Pons (tissue), 1 donor: ENCODE measurements around the gene SV2B.

Source experiments
- DNase-seq: peaks from one replicate; pipeline ENCODE4 v3.0.0-alpha.2; 2016; ENCODE audit warnings: low spot score

Gene SV2B

DNA sequence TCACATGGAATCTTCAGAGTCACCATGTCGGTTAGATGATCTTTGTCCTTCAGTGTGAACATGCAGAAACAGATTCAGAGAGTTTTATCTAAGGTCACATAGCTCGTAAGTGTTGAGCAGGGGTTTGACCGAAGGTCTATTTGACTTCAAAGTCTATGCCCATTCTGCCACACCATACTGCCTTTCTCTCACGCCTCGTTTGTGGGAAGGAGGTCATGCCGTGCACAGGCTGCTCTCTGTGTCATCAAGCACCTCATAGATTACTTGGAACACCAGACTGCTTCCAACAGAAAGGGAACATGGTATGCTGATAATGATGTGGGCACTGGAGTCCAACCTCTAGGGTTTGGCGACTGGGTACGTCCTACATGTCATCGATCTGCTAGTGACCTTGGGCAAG is 128.8 kb downstream of the SV2B start:
- no peak for DNase-seq

DNA sequence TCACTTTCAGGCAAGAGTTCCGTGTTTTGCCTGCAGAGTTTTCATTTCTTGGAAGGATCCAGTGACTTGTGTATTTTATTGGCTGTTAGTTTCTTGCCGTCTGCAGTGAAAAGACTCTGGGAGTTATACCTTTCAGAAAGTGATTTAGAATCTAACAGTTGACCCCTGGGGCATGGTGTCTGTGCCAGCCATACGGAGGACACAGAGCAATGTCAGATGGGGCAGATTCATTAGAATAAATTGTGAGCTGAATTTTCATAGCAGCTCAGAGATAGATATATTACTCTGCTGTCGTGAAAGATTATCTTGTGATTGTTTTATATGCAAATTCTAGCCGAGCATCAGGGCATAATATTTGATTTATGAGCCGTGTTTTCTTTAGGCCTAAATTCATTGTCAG is 131.6 kb downstream of the SV2B start:
- DNase-seq: no peak

DNA sequence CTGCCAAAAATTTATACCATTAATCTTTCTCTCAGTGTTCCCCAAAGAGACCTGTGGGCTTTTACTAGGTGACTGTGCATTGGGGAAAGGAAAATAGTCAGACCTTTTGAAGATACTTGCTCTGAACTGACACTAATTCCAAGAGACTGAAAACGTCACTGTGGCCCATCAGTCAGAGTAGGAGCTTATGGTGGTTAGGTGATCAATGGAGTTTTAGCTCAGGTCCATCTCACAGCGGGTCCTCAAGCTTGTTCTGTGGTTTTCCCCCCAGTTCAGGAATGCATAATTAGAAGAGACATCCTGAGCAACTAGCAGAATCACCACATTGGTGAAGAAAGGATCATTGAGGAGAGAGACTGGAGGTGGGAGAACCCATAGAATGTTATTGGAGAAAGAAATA is 134.7 kb downstream of the SV2B start:
- DNase-seq: no peak

DNA sequence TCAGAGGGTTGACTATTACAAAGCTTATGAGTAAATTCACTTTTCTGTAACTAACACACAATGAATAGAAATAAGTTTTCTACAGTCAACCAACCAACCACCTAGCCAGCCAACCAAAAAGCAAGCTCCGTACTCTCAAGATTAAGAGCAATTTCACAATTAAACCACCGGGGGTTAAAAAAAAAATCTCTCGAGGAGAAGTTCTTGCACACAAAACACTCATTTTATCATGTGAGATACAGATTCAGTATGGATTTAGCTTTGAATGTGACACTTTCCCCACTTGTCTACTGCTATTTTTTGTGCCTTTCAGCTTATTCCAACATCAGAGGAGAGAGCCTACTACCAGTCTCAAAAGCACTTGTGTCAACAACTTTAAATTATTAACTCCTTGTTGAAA is 135.3 kb downstream of the SV2B start:
- DNase-seq: no peak

DNA sequence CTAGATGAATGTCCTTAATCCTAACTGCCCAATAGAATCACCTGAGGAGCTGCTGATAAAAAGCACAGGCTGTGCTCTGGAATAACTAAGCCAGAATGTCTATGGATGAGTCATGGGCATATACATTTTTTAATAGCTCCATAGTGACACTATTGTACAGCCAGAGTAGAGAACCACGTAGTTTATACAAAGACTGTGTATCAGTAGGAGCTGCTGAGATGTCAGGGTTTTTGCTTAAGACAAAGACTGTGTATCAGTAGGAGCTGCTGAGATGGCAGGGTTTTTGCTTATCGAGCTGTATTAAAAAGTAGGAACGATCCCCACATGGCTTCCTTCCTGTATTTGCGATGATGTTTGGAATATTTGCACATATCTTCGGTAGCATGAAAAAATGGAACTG is 137.4 kb downstream of the SV2B start:
- no peak for DNase-seq

DNA sequence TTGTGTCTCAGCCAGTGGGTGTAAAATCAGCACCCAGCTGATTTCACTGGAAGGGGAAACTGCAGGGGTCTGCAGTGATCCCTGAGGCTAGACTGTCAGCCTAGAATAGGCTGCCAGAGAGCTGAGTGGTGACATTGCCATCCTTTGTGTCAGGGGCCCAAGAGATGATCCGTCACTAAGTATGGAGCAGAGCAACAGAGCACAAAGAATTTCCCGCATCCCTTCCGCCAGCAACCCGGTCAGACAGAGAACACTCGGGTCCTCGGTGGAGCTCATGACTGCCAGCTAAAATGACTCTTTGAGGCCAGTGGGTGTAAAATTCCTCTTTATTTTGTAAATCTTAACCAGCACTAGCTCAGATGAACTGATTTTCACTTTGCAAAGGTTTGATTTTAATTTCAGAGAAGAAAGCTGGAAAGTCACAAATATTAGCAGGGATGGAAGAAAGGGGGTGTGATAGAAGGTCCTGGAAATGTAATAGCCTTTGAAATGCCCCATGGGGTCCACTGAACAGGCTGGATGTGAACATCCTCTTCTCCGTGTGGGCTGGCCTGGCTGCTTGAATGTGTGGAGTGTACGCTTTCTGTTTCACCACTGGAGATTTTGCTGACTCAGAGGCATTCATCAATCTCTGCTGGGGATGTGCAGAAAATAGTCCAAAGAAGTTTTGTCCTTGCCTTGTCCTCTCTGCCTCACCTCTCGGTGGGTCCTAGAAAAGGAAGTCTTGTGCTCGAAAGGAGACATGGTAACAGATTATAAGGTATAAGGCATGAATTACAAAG is 138.8 kb downstream of the SV2B start:
- no peak for DNase-seq

DNA sequence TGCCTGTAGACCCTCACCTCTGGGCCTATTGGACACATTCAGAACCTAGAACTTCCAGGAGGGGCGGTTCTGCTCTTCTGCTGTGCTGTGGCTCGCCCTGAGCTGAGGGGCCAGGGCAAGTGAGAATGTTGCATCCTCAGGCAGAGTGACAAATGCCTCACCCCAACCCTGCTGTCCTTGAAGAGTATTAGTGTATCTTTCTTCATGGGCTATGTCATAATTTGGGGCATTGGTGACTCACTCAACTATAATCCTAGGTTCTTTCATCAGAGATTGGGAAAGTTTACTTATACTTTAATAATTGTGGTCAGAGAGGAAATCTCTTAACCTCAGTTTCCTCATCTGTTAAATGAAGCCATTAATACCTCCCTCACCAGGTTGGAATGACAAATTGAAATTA is 143.8 kb downstream of the SV2B start:
- DNase-seq: no peak

DNA sequence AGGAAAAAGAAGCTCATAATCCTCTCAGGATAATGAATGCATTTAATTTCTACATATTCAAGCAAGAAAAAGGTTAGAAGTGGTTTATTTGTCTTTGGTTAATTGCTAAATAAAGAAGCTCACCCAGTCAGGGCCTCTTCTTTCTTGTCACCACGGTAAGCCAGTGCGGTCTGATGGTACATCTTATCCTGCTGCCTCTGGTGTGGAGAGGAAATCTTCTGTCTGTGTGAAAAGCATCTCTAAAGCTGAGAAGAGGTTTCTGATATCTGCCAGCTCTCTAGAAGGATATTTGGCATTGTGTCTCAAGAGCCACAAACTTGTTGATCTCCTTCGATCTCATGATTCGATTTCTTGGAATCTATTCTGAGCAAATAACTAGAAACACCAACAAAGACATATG is 144.9 kb downstream of the SV2B start:
- no peak for DNase-seq

DNA sequence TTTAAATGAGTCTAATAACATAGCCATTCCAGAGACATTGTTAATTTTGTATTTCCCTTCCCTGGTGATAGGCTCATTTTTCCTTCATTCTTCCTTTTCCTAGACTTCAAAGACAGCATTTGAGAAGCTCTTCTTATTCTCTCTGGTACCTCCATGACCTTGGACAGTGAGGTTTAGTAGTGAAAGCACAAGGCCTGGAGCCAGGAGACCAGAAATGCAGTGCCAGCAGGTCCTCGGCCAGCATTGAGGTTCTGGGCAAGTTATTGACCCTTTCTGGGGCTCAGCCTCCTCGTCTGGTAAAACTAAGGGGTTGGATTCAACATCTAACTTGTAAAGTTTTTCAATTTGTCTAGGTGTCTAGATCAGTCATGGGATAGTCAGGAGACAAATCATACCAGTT is 146.9 kb downstream of the SV2B start:
- no peak for DNase-seq

DNA sequence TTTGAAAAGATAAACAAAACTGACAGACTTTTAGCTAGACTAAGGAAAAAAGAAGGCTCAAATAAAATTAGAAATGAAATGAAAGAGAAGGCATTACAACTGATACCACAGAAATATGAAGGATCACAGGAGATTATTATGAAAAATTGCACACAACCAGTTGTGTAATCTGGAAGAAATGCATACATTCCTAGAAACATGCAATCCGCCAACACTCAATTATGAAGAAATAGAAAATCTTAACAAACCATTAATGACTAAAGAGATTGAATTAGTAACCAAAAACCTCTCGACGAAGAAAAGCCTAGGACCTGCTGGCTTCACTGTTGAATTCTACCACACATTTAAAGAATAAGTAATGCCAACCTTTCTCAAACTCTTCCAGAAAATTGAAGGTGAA is 149.5 kb downstream of the SV2B start:
- DNase-seq: no peak

DNA sequence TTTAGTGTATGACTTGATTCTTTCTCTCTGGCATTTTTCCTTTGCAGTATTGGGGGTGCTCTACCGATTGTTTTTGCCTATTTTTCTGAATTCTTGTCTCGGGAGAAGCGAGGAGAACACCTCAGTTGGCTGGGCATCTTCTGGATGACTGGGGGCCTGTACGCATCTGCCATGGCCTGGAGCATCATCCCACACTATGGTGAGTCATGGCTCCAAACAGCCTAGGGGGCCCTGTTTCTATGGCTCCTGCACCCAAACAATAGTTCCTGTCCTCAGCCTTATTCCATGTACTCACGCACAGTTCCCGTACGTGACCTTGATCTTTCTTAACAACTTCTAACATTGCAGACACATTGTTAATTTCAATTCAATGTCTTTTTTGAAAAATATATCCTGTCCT is 152.3 kb downstream of the SV2B start:
- no peak for DNase-seq

DNA sequence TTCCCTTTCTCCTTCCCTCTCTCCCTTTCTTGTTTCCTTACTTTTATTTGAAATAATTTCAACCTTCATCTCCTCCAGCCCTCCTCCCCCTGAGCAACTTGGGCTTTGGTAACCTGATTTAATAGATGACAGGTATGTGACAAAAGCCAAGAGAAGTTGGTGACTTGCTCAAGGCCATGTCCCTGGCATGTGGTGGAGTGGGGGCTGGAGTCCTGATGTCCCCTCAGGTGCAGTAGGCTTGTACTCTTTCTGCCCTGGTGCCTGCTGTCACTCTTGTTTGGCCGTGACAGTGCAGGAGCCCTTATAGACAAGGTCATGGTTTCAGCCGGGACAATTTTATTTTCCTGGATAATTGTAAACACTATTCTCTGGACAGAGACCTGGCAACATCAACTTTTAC is 152.7 kb downstream of the SV2B start:
- no peak for DNase-seq

DNA sequence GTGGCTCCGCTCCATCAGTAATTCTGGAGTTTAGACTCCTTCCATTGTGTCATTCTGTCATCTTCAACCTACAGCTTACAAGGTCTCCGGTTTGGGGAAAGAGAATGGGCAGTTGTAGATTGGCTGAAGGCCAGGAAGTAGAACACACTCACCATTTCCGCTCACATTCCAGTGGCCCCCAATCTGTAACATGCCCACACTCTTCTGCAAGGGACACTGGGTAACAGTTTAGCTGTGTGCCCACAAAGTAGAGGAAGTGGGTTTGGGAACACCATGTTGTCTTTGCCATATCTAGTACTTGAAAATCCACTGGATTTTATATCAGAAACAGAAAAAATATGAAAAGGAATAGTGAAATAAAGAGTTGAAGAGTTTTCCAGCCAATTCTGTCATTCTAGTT is 153.5 kb downstream of the SV2B start:
- DNase-seq: no peak

DNA sequence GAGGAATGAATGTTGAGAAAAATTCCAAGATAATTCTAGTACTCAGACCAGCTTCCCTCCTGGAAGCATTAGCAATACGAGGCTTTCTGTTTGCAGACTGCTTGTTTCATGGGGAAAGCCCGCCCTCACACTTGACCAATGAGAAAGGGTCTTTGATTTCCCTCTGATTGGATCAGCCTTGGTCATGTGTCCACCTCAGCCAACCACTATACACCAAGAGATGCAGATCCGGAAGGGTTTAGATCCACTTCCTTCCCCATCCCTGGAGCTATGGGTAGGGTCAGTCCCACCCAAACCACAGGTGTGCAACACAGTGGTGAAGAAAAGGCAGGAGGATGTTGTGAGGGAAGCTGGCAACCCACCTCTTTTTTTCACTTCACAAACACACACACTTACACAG is 154.7 kb downstream of the SV2B start:
- no peak for DNase-seq

DNA sequence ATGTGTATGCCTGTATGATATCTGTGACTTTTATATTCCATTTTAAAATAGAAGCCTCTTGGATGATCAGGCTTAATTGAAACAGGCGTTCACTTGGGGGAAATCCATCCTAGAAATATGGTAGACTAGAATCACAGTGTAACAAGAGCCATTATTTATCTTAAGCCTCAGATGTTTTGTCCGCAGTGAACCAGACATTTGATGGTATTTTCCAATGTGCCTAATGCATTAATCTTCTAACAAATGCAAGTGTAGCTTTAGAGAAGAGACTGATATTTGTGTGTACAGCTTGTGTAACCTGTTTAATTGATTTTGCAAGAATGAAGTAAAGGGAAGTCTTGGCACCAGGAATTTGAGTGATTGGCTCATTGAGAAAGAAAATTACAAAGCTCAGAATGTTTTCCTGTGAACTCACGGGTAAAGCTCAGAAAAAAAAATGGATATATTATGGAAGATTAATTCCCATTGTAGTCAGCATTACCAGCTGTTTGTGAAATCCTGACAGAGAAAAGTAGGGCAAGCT is 155.7 kb downstream of the SV2B start:
- no peak for DNase-seq

DNA sequence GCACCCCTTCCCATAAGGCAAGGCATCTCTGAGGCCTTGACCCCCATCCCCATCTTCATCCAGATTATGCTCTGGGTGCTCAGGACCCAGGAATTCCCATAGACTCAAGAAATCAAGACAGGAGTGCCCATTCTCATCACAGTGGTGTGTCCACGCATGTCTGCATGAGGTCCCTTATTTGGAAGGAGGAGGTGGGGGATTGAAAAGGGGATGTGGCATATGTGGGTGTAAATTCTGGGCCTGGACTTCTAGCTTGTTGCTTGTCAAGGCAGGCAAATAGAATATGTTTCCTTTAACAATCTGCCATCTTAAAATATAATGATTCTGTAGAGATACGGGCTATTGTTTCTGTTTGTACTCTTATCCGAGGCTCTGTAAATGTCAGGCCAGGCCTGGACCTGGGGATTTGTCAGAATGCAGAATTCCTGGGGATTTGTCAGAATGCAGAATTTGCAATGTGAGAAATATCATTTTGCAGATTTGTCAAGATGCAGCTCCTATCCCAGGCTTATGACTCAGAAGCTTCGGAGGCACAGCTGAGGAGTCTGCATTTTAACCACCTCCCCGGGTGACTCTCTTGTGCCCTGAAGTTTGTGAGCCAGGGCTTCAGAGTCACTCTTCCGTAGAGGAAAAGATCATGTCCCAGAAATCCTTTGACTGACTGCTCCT is 157.8 kb downstream of the SV2B start:
- no peak for DNase-seq

DNA sequence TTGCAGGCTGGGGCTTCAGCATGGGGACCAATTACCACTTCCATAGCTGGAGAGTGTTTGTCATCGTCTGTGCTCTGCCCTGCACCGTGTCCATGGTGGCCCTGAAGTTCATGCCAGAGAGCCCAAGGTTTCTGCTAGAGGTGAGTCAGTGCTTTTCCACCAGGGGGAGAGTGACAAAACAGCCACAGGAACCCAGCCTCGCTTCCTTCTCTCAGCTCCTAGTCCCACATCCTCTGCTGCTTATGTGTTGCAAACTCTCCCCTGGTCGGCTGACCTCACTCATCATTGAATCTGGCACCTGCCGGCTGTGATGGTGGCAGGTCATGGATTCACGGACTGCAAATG is 158.3 kb downstream of the SV2B start:
- DNase-seq: no peak

DNA sequence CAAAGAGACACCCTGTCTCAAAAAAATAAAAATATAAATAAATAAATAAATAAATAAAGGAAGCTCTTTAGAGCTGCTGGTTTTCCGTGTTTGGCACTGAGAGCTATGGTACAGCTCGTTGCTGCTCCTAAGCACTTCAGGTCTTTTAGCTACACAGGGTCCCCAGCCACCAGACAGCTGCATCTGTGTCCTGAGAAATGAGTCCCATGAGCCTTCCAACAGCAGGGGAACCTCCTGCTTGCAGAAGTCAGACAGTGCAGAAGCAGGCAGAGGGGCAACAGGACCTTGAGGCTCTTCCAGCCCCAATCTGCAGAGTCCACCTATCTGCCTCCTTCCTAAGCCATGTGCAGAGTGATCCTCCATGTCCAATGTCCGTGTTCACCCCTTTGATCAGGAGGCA is 159.0 kb downstream of the SV2B start:
- DNase-seq: no peak

DNA sequence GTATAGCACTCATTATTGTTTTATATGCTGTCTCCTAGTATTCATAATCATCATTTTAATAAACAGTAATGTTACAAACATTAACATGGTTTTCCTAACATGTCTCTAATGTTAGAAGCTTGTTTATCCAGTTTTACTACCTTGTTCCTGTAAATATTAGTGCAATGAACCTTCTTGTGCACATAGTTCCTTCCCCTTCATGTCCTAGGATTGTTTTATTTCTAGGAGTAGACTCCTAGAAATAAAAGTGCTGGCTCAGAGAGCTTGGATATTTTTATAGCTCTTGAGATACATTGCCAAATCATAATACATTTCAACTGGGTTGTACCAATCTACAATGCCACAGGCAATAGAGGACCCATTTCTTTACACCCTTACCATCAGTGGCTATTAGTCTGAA is 161.3 kb downstream of the SV2B start:
- DNase-seq: no peak

DNA sequence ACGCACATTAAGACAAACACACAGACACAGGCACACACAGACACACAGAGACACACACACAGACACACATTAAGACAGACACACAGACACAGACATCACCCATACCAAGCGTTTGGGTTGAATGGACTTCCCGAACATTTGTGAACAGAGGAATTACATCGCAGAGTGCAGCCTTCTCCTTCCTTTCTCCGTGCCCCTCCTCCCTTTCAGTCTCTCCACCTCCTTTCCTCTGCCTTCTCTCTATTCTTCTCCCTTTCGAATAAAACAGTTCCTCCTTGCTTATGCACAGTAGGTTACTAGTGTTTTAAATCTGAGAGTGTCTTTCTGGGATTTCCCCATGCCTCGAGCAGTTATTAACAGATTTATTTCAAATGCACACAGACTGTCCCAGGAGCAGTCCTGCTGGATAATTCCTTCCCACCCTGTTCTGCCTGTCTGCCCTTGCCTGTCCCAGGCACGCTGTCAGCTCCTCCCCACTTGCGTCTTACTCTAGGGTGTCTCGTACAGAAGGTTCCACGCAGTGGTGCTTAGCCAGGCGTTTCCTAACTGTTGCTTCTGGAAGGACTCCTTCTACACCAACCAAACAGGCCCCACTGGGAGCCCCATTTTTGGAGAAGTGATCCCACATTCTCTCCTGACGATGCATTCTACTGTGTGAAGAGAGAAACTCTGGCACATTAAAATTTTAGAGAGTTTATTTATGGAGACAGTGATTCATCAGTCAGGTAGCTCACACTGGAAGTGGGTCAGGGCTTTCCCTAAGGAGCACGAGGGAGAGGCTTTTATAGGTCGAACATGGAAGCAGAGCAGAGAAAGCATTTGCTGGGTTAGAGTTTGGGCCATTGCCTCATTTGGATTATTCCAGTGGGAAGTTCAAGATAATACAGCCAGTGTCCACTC is 163.8 kb downstream of the SV2B start:
- DNase-seq: no peak

DNA sequence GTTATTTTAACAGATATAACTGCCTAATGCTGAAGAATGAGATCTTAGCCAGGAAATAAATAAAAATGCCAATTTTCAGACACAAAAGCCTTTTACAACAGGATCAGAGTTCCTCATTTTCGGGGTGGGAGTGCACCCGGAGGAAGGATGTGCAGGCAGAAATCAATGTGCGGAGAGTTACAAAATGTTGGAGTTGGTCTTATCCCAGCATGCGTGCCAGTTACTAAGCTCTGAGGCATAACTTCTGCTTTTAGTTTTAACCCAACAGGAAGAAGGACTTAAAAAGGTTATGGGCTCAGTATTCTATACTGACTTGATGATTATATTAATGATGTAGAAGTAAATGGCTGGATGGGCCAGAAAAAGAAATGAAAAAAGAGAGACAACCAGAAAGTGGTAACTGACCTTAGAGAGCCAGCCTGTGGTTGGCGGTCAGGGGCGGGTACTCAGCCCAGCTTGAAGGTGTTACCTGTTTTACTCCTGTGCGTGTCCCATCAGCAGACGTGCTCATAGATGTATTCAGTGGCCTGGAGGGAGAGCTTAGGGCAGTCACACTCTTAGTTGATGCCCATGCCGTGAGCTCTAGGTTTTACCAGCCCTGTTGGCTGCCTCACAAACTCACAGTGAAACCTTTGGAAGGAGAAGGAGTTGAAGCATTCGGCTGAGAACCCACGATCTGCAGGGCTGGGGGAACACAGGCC is 164.7 kb downstream of the SV2B start:
- no peak for DNase-seq

DNA sequence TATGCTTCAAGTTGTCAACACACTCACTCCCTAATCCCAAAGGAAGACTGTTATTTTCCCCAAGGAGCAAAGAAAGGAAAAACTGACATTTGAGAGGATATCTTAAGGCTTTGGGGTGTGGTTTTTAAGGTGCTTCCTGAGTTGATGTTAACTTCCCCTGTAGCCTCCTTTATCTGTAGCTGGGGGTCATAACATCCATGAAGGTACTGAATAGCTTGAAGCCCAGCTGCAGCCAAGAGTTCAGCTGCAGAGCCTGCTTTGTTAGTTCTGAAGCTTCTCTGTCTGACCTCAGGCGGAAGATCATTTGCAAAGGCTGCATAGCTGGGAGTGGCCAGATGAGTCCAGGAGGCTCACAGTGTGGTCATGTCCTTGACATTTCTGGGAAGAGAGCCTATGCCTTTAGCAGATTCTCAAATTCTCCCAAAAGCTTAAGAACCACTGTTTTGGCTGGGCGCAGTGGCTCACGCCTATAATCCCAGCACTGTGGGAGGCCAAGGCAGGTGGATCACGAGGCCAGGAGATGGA is 165.4 kb downstream of the SV2B start:
- DNase-seq: no peak
